GM23338 (cell line): ENCODE results near the gene TSC22D1. TPM values are rescaled to one million over a fixed set of nuclear protein-coding genes. Genes with fewer than 3 reads are reported as not detected.

Experiments used
- ATAC-seq: fragments of 200-7000 bp; cut with Tn5 transposase; 3 replicates; pipeline ENCODE4 v1.9.1; 2020
- DNase-seq: peaks from one replicate; pipeline ENCODE4 v3.0.0-alpha.2; 2015; ENCODE audit warnings: low spot score
- H2AFZ ChIP-seq: fragments of 200-600 bp; sonication (generic); 2 replicates; pipeline ENCODE4 v1.8.0; 2016; ENCODE audit warnings: antibody characterized with exemption, mild to moderate bottlenecking, moderate library complexity
- H3F3A ChIP-seq: fragments of 200-600 bp; sonication (generic); replicated peaks from 2 replicates; pipeline ENCODE4 v1.8.0; 2017; ENCODE audit warnings: antibody characterized with exemption, mixed run types, low read depth
- H3K27ac ChIP-seq: fragments of 200-600 bp; sonication (generic); 2 replicates; pipeline ENCODE4 v1.6.1; 2016; ENCODE audit warnings: low read depth
- H3K27me3 ChIP-seq: fragments of 200-600 bp; sonication (generic); 2 replicates; pipeline ENCODE4 v1.8.0; 2016; ENCODE audit warnings: mild to moderate bottlenecking, mixed run types, moderate library complexity; ENCODE audit not compliant: insufficient read depth
- H3K36me3 ChIP-seq: fragments of 200-600 bp; sonication (generic); 2 replicates; pipeline ENCODE4 v1.8.0; 2016; ENCODE audit warnings: mild to moderate bottlenecking; ENCODE audit not compliant: insufficient read depth
- H3K4me1 ChIP-seq: fragments of 200-600 bp; sonication (generic); 2 replicates; pipeline ENCODE4 v1.8.0; 2016; ENCODE audit warnings: mild to moderate bottlenecking, moderate library complexity; ENCODE audit not compliant: insufficient read depth
- H3K4me2 ChIP-seq: fragments of 200-600 bp; sonication (generic); 2 replicates; pipeline ENCODE4 v1.7.1; 2017; ENCODE audit warnings: mixed run types
- H3K4me3 ChIP-seq: fragments of 200-600 bp; sonication (generic); 2 replicates; pipeline ENCODE4 v1.6.1; 2016; ENCODE audit warnings: mixed run types
- H3K79me2 ChIP-seq: fragments of 200-600 bp; sonication (generic); replicated peaks from 2 replicates; pipeline ENCODE4 v1.8.0; 2017; ENCODE audit warnings: mild to moderate bottlenecking; ENCODE audit not compliant: insufficient read depth
- H3K9me2 ChIP-seq: fragments of 200-600 bp; sonication (generic); 2 replicates; pipeline ENCODE4 v1.8.0; 2017; ENCODE audit not compliant: insufficient read depth
- H4K20me1 ChIP-seq: fragments of 200-600 bp; sonication (generic); replicated peaks from 2 replicates; pipeline ENCODE4 v1.8.0; 2017; ENCODE audit warnings: mild to moderate bottlenecking; ENCODE audit not compliant: insufficient read depth
- H3K27ac Mint-ChIP-seq: 2 replicates; pipeline ENCODE4 v1.8.0; 2020; ENCODE audit warnings: inconsistent platforms, mild to moderate bottlenecking, moderate library complexity, mixed read lengths
- H3K27me3 Mint-ChIP-seq: 3 replicates; pipeline ENCODE4 v1.8.0; 2022; ENCODE audit warnings: low read depth, mild to moderate bottlenecking, moderate library complexity, mixed read lengths, inconsistent platforms; ENCODE audit not compliant: insufficient read depth, poor library complexity
- H3K36me3 Mint-ChIP-seq: 3 replicates; pipeline ENCODE4 v1.8.0; 2021; ENCODE audit warnings: low read depth, mild to moderate bottlenecking, inconsistent platforms, moderate library complexity, mixed read lengths
- H3K4me1 Mint-ChIP-seq: 3 replicates; pipeline ENCODE4 v1.8.0; 2020; ENCODE audit warnings: mild to moderate bottlenecking, inconsistent platforms, mixed read lengths
- H3K4me3 Mint-ChIP-seq: 3 replicates; pipeline ENCODE4 v1.8.0; 2021; ENCODE audit warnings: moderate library complexity, mild to moderate bottlenecking, inconsistent platforms, mixed read lengths
- H3K9me3 Mint-ChIP-seq: 3 replicates; pipeline ENCODE4 v1.8.0; 2020; ENCODE audit warnings: moderate library complexity, mild to moderate bottlenecking, inconsistent platforms, mixed read lengths
- CREB1 ChIP-seq: fragments of 250-450 bp; sonication (Bioruptor Pico); IDR thresholded peaks from 2 replicates; pipeline ENCODE4 v1.5.0; 2020; ENCODE audit warnings: low read depth, mild to moderate bottlenecking, moderate library complexity
- EZH2 ChIP-seq: fragments of 200-600 bp; sonication (generic); IDR thresholded peaks from one replicate; pipeline ENCODE4 v1.8.0; 2017; ENCODE audit warnings: antibody characterized with exemption, mild to moderate bottlenecking, low read depth; ENCODE audit not compliant: unreplicated experiment
- EZH2phosphoT487 ChIP-seq: fragments of 200-600 bp; sonication (generic); IDR thresholded peaks from one replicate; pipeline ENCODE4 v1.8.1; 2018; ENCODE audit warnings: antibody characterized with exemption; ENCODE audit not compliant: unreplicated experiment
- STAT1 ChIP-seq: IDR thresholded peaks from one replicate; pipeline ENCODE4 v1.6.1; 2016; ENCODE audit warnings: antibody characterized with exemption; ENCODE audit not compliant: unreplicated experiment
- polyA plus RNA-seq: library from polyadenylated mRNA; unstranded; fragments of >200 nt; fragmentation: Nextera tagmentation; extraction: Ambion mirVana; gene quantifications from 2 replicates; pipeline ENCODE4 v1.2.1, GENCODE V29; 2016
- total RNA-seq: library from RNA; depleted of rRNA; stranded (reverse); fragments of >200 nt; shearing (Covaris generic); gene quantifications from 2 replicates; pipeline ENCODE4 v1.2.3, GENCODE V29; 2014
- TF ChIP-seq, protein P1 (sequence below): fragments of 250-450 bp; sonication (Bioruptor Pico); IDR thresholded peaks from 2 replicates; pipeline ENCODE4 v1.5.0; 2020; ENCODE audit warnings: mild to moderate bottlenecking, moderate library complexity

TSC22D1 gene
- total and polyA plus RNA-seq, 2 experiments from 2014 or later: 58.5 to 114 TPM

- TF ChIP-seq, protein P1, sequence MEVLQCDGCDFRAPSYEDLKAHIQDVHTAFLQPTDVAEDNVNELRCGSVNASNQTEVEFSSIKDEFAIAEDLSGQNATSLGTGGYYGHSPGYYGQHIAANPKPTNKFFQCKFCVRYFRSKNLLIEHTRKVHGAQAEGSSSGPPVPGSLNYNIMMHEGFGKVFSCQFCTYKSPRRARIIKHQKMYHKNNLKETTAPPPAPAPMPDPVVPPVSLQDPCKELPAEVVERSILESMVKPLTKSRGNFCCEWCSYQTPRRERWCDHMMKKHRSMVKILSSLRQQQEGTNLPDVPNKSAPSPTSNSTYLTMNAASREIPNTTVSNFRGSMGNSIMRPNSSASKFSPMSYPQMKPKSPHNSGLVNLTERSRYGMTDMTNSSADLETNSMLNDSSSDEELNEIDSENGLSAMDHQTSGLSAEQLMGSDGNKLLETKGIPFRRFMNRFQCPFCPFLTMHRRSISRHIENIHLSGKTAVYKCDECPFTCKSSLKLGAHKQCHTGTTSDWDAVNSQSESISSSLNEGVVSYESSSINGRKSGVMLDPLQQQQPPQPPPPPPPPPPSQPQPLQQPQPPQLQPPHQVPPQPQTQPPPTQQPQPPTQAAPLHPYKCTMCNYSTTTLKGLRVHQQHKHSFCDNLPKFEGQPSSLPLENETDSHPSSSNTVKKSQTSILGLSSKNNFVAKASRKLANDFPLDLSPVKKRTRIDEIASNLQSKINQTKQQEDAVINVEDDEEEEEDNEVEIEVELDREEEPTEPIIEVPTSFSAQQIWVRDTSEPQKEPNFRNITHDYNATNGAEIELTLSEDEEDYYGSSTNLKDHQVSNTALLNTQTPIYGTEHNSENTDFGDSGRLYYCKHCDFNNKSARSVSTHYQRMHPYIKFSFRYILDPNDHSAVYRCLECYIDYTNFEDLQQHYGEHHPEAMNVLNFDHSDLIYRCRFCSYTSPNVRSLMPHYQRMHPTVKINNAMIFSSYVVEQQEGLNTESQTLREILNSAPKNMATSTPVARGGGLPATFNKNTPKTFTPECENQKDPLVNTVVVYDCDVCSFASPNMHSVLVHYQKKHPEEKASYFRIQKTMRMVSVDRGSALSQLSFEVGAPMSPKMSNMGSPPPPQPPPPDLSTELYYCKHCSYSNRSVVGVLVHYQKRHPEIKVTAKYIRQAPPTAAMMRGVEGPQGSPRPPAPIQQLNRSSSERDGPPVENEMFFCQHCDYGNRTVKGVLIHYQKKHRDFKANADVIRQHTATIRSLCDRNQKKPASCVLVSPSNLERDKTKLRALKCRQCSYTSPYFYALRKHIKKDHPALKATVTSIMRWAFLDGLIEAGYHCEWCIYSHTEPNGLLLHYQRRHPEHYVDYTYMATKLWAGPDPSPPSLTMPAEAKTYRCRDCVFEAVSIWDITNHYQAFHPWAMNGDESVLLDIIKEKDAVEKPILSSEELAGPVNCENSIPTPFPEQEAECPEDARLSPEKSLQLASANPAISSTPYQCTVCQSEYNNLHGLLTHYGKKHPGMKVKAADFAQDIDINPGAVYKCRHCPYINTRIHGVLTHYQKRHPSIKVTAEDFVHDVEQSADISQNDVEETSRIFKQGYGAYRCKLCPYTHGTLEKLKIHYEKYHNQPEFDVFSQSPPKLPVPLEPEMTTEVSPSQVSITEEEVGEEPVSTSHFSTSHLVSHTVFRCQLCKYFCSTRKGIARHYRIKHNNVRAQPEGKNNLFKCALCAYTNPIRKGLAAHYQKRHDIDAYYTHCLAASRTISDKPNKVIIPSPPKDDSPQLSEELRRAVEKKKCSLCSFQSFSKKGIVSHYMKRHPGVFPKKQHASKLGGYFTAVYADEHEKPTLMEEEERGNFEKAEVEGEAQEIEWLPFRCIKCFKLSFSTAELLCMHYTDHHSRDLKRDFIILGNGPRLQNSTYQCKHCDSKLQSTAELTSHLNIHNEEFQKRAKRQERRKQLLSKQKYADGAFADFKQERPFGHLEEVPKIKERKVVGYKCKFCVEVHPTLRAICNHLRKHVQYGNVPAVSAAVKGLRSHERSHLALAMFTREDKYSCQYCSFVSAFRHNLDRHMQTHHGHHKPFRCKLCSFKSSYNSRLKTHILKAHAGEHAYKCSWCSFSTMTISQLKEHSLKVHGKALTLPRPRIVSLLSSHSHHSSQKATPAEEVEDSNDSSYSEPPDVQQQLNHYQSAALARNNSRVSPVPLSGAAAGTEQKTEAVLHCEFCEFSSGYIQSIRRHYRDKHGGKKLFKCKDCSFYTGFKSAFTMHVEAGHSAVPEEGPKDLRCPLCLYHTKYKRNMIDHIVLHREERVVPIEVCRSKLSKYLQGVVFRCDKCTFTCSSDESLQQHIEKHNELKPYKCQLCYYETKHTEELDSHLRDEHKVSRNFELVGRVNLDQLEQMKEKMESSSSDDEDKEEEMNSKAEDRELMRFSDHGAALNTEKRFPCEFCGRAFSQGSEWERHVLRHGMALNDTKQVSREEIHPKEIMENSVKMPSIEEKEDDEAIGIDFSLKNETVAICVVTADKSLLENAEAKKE (CRISPR knock-in tag): no peak
- no peak for TF ChIP-seq STAT1
- no peak for TF ChIP-seq EZH2phosphoT487
Measured at GRCh38 chr13:44404261-44405132, 171.6 kb downstream of the TSC22D1 start (continued).

GRCh38 chr13:44403461-44404056, 172.6 kb downstream of the TSC22D1 start:
- DNase-seq (peak; percentile 35), ATAC-seq (peak; percentile 60)
- H3K4me1 Mint-ChIP-seq: peaks cover 65% of the 10 kb centered on the region
- Histone ChIP-seq H3K36me3 (no peaks in the 10 kb centered on the region), H3K27ac (peak overlapping the region; percentile 70; the same call in 1 of the 2 replicates), H3K27me3 (no peaks in the 10 kb centered on the region), H3K4me2 (peak overlapping the region; percentile 85), H2AFZ (peak overlapping the region; percentile 94), H3F3A (0 out of 2 replicates have a peak, but pooled peaks cover 2% of the 10 kb centered on the region), H3K9me2 (no peaks in the 10 kb centered on the region), H4K20me1 (no peaks in the 10 kb centered on the region), H3K4me3 (peak overlapping the region; percentile 41), H3K4me1 (peaks cover 69% of the 10 kb centered on the region), H3K79me2 (no peaks in the 10 kb centered on the region)
- H3K27ac Mint-ChIP-seq: peak overlapping the region; percentile 24; the same call in 1 of the 2 replicates
- H3K4me3 Mint-ChIP-seq: peak overlapping the region; percentile 47
- no peaks in the 10 kb centered on the region for H3K9me3 Mint-ChIP-seq
- H3K27me3 Mint-ChIP-seq: peaks cover 5% of the 10 kb centered on the region
- TF ChIP-seq CREB1 (0 out of 2 replicates have a peak, but pooled peaks have one; percentile 10), EZH2 (no peak)
- H3K36me3 Mint-ChIP-seq: no peaks in the 10 kb centered on the region
